Cortex of kidney (tissue), 1 donor: Measurements from ENCODE around the gene CDK5RAP2.
"Not testable (repeated sequence)": the region's sequence is repeated elsewhere in the genome, so short reads cannot be mapped to it uniquely, and the experiment has no call there.

ENCODE experiments used
- DNase-seq: peaks from one replicate; lab custom pipeline; 2025; lab: John Stamatoyannopoulos, UW

Gene CDK5RAP2

DNA sequence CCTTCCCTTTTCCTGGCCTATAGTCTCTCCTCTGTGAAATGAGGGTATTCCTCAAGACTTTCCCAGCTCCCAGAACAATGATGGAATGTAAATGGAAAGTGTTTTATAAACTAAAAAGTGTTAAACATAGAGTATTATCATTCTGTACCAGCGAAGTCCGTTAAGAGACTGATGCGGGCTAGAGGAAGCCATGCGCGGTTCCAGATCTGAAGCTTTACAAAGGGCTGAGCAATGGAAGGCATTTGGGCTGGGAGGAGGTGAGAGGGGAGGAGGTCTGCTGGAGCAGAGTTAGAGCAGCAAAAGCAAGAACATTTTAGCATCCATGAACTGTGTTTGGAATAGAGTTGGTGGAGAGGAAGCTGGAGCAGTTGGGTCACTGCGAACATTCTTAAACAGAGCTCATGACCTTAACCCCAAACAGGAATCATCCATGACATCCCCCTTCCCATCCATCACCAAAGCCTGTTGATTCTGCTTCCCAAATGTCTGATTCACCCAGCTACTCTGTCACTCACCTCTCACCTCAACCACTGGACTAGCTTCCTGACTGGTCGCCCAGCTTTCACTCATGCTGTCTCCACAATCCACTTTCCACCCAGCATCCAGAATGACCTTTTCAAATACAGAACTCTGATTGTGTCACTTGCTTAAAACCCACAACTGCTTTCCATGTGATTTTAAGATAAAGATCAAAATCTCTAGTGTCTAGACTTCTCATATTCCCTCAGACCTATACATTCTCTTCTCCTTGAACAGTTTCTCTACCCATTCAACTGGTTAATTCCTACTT, 37.1 kb downstream of the CDK5RAP2 start:
- DNase-seq, result no peak

DNA sequence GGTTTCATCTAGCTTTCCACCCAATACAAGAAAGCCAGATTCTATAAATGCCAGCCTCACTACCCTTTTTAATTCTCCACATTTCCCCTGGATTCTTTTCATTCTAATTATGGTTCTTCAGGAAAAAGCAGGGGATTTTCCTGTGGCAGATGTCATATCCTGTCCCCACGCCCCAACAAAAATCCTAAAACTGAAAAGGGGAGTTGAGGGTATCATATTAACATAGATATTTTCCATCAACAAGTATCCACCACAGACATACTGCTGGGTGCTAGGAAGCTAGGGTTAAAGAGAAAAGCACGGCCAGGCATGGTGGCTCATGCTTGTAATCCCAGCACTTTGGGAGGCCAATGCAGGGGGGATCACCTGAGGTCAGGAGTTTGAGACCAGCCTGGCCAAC, 38.0 kb downstream of the CDK5RAP2 start:
- DNase-seq, result no peak

DNA sequence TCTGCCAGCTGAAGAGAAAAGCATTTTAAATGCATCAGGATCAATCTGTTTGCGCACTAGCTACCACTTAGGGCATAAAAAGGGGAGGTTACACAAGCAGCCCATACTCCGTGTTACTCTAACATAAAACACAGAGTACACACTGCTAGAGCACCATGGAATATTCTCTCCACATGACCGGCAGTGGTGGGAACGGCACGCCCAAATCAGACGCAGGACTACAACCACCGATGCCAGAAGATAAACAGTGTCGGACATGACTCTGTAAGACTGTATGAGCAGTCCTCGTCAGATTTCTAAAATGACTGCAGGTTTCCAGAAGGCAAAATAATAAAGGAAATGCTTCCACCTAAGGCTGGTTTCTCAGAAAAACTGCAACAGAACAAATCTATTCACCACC, 40.0 kb downstream of the CDK5RAP2 start:
- no peak for DNase-seq

DNA sequence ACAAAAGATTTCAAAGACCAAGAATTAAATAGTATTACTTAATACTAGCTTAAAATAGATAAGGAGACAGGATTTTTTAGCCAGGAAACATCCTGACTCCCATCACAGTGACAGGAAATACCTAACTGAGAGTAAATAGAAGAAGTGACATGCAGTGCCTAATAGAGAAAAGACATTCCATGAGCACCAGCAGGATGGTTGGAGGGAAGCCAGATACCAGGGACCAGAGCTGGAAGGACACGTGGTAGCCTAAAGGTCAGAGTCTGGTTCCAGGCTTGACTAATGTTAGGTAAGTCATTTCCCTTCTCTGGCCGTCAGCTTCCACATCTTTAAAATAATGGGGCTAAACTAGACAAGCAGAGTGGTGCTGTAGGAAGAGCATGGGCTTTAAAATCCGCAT, 41.6 kb downstream of the CDK5RAP2 start:
- no peak for DNase-seq

DNA sequence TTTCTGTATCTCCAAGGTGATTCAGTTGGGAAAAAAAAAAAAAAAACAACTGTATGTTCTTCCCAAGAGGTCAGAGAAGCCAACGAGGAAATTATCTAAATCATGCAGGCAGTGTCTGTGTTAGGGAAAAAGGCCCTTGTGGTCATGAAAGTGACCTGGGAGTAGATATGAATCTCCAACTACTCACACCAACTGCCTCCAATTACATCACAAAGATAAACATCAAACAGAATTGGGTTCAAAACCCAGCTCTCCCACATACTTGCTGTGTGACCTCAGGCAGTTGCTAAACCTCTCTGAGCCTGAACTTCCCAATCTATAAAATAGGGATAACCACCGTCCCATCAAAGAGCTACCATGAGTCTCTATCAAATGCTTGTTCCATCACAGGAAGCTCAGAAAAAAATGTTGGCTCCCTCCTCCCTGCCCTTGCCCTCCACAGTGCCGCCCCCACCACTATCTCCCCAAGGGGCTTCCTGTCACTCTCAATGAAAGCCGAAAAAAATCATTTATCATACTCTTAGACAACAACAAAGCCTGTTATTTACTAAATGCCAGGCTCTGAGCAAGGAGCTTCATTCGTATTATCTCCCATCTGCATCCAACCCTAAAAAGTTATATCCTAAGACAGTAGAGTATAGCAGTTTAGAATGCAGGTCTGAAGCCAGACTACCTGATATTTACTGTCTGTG, 42.9 kb downstream of the CDK5RAP2 start:
- no peak for DNase-seq

DNA sequence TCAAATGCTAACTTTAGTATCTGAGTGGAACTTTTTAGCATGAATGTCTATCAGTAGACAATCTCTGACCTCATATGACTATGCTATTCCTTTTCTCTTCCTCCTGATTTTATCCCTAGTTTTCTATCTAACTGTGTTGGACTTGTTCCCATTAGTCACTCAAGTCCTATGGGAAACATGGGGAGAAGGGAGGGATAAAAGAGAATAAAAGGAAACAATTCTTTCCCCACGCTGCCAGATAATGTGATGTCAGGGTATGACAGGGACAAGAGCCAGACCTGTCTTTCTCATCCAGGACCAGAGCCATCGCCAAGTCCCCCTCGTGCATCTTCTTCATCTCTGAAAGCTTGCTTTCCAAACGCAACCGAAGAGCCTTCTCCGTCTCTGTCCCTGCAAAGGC, 43.9 kb downstream of the CDK5RAP2 start:
- no peak for DNase-seq

DNA sequence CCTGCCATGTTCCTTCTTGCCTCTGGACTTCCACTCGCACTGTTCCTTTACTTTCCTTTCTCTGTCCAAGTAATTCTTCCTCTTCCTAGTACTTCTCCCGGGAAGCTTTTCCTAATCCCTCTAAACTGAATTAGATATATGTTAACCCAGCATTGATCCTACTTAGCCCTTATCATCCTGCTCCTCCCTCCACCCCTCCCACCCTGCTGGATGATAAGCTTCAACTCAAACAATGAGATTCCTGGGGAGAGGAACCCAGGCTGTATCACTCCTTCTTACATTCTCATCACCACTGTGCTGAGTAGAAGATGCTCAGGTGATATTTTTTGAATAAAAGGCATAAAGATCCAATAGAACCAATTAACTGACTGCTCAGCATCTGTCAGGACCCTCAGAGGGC, 45.7 kb downstream of the CDK5RAP2 start:
- no peak for DNase-seq

DNA sequence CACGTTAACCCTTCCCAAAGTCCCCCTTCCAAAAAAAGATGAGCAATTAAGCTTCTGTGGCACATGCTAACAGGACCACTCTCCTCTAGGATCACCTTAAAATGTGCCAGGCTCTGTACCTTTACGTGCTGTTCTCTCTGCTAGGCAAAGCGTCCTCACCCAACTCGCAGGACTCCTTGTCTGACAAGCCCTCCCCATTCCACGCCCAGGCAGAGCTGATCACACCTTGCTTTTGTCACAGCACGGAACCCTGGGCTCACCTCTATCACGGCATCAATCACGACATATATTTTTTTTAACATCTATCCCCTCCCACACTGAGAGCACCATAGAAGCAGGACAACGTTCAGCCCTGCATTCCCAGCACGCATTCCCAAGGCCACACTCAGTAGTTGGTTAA, 47.1 kb downstream of the CDK5RAP2 start:
- no peak for DNase-seq

DNA sequence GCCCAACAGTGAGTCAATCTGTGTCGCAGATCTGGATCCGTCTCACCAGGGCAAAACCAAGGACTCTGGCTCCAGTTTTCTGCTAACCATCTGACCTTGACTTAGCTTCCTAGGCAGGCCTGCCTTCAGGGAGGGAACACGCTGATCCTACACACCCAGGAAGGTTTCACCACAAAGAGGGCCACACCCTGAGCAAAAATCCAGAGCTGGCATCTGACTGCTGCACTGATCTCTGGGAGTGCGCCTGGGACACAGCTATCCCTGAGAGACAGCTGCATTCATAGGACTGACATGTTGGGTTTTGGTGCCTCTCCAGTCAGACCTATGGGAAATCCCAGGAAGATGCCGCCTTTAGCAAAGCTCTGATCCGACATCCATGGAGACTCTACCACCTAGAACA, 47.5 kb downstream of the CDK5RAP2 start:
- no peak for DNase-seq

DNA sequence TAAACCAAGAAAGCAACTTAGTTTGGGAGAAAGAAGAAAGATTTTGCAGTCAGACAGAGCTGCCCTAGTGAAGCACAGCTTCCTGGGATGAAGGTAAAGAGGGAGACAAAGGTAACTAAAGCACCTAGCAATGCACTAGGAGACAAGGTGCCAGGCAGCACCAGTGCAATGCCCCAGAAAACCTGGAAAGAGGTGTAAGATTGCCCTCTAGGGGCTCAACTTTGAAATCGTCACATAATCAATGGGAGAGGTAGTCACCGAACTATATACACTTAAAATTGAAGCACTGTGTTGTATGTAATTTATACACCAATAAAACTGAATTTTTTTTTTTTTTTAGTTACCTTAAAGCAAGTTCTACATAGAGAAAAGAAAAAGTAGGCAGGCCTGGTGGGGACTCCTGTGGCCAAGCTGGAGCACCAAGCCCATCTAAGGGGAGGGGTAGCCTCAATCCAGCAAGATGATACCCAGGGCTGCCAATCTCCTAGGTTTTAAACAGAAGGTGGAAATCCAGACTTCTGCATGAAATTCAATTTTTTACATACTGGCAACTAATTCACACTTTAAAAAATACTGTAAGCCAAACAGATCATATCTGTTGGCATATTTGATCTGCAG, 48.2 kb downstream of the CDK5RAP2 start:
- no peak for DNase-seq

DNA sequence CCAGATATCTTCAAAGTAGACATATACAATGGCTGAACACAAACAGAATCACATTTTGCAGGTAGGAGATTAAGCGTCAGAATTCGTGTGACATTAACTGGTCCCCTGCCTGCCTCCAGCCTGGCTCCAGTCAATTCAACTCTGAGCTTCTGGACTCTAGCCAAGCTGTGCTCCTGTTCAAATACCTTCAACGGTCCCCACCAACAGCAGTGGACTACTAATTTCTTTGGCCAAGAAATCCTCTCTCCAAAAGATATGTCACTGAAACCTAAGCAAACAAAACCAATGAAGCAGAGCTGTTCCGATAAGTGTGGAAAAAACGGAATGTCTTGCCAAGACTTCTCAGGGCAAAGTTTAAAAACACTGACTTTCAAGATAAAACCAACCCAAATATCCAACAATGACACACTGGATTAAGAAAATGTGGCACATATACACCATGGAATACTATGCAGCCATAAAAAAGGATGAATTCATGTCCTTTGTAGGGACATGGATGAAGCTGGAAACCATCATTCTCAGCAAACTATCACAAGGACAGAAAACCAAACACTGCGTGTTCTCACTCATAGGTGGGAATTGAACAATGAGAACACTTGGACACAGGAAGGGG, 49.6 kb downstream of the CDK5RAP2 start:
- DNase-seq, result not testable (repeated sequence)

DNA sequence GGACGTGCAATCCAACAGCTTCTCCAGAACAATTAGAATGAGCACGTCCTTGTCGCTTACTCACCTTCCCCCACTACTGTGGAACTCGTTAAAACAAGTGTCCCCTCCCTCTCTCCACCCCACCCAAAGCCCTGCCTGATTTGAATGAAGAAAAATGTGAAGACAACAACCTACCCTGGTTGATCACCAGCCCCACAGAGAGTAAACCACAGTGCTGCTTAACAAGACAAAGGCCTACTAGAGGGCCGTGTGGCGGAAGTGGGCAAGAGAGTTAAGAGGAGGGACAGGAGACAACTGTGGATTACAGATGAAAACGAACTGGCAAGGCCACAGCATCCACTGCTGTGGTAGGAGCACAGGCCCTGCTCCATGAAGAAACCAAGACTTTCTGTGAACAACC, 51.1 kb downstream of the CDK5RAP2 start:
- no peak for DNase-seq

DNA sequence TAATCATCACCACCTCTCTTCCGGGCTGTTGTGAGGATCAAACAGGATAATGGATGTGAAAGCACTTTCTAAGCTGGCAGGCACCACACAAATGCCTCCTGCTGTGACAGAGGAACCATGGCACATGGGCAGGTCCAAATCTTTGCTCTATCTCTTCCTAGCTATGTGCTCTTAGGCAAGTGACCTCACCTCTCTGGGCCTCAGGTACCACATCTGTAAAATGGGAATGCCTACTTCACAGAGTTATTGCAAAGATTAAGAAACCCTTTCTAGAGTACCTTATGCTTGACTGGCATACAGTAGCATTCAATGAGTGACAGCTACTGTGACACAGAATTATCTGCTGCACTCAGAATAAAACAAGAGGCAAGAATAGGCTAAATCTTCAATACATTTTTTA, 51.6 kb downstream of the CDK5RAP2 start:
- DNase-seq, result no peak

DNA sequence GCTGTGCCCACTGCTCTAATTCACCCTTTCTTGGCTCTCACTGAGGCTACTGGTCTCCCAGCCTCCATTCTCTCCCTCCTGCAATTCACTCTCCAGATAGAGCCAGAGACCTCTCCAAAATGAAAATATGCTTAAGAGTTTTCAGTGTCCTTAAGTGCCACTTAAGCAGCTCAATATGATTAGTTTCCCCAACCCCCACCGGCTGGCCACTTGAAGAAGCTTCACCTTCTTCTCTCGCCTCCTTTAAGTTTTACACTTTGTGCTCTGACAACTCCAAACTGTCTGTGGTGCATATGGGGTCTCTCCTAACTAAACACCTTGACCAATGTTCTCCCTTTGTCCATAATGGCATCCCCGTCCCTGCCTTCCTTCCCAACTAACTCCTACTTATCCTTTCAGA, 53.4 kb downstream of the CDK5RAP2 start:
- DNase-seq, result no peak

DNA sequence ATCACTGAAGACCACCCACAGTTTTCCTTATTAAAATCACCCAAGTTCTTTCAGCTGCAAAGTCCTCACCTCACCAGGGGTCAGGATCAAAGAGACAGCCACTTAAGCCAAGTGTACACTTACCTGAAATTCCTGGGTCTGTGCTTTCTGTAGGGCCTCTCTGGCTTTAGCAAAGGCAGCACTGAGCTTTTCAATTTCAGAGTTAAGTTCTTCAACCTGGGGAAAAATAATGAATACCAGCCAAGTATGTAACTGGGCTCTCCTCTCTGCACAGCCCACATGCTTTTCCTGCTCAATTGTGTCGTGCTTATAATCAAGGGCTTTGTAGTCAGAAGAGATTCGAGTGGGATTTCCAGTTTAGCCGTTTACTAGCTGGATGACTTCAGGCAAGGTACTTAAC, 55.1 kb downstream of the CDK5RAP2 start:
- no peak for DNase-seq

DNA sequence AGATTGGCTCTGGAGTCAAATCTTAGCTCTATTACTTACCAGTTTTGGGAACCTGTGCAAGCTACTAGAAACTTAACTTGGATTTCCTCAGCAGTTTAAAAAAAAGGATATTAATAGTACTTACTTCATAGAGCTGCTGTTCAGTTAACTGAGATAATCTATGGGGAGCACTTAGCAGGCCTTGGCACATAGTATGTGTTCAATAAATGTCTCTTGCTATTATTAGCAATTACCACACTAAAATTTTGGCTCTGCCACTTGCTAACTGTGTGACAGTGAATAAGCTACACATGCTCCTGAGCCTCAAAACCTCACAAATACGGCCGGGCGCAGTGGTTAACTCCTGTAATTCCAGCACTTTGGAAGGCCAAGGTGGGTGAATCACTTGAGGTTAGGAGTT, 55.9 kb downstream of the CDK5RAP2 start:
- no peak for DNase-seq

DNA sequence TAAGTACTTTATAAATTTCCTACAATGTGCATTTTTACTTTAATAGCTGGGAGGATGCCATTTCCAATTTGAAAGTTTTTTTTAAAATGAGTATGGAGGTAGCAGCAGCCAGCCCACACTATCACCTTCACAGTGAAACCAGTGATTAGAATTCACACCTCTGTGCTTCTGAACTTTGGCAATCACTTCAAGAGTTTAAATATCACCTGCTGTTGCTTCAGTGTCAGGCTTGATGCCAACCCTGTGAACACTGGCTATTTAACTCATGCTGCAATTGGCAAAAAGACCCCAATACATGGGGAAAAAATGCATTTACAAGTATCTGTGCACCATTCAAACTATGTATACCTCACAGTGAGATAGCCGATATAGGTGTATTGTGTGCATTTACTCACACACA, 57.4 kb downstream of the CDK5RAP2 start:
- no peak for DNase-seq

DNA sequence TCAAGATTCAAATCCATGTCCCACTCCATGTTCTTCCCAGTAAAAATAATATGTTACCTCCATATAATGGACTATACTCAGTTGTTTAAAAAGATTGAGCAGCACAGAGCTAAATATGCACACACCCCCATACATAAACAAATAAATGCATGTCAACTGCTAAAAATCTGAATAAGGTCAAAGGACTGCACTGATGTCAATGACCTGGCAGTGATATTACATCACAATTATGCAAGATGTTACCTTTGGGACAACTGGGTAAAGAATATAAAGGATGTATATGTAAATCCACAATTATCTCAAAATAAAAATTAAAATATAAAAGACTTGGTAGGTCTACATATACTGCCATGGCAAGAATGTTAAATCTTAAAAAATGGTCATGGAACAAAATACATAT, 57.9 kb downstream of the CDK5RAP2 start:
- no peak for DNase-seq

DNA sequence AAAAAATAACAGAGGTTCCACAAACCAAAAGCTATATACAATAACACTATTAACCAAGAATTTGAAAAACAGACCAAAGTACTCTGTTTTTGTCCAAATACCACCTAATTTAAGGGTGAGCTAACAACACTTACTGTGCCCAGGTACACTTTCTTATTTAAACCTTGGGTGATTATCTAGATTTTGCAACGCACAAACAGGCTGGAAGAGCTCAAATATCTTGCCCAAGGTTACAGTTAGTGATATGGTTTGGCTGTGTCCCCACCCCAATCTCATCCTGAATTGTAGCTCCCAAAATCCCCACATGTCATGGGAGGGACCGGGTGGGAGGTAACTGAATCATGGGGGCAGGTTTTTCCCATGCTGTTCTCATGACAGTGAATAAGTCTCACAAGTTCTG, 58.9 kb downstream of the CDK5RAP2 start:
- DNase-seq, result no peak

DNA sequence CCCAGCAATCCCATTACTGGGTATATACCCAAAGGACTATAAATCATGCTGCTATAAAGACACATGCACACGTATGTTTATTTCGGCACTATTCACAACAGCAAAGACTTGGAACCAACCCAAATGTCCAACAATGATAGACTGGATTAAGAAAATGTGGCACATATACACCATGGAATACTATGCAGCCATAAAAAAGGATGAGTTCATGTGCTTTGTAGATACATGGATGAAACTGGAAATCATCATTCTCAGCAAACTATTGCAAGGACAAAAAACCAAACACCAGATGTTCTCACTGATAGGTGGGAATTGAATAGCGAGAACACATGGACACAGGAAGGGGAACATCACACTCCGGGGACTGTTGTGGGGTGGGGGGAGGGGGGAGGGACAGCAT, 64.0 kb downstream of the CDK5RAP2 start:
- DNase-seq, result not testable (repeated sequence)

DNA sequence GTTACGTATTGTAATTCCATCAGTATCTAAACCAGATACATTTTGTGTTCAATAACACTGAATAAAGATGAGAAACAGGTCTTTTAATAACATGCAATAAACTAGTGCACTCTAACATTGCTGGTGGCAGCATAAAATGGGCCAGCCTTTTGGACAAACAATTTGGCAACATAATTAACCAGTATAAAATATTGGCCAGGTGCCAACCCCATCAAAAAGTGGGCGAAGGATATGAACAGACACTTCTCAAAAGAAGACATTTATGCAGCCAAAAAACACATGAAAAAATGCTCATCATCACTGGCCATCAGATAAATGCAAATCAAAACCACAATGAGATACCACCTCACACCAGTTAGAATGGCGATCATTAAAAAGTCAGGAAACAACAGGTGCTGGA, 64.5 kb downstream of the CDK5RAP2 start:
- DNase-seq, result not testable (repeated sequence)

DNA sequence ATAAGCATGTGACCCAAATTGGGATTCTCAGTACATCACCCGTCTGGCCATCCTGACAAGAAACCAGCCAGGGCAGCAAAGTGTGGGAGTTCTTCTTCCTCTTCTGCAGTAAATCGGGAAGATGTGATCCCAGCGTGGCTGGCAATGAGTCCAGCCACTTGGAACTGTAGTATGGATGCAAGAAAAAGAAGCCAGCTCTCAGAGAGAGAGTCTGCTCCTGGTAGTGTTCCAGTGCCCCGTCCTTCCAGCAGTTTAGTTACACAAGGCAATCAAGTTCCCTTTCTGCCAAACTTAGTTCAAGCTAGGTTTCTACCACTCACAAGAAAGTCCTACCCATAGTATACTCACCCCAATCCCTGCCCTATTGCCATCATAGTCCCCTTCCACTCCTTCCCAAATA, 65.6 kb downstream of the CDK5RAP2 start:
- DNase-seq, result no peak

DNA sequence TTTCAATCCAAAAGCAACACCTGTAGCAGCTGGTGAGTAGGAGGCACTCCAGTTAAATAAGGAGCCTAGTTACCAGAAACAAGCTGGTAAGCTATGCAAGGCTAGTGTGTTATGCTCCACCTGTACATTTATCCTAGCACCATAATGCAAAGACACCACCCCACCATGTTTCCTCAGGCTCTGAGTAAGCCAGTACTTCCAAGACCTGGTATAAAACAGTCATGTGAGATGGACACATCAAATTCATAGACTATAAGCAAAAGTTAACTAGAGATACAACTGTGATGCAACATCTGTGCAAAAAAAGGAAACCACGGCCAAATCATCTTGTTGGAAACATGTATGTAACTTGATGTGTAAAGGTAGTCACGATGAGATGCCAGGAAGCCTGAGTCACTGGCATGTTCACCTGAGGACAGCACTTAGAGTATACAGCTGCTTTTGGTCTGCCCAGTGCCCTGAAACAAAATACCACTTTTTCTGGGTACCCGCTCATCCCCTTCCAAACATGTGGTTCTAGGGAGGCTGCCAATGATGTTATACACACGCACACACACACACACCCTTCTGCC, 66.1 kb downstream of the CDK5RAP2 start:
- DNase-seq, result no peak
